HepG2 (cell line): ENCODE results near the gene ZNF396. TPM values are rescaled to one million over a fixed set of nuclear protein-coding genes. Genes with fewer than 3 reads are reported as not detected.

Experiments
- CBFB ChIP-seq: sonication (generic); formaldehyde crosslinking; IDR thresholded peaks from 2 replicates; pipeline ENCODE4 v1.4.0; 2020; ENCODE audit warnings: missing genetic modification reagents
- KDM1A ChIP-seq: IDR thresholded peaks from 2 replicates; pipeline ENCODE4 v1.6.1; 2016; ENCODE audit warnings: missing compliant biosample characterization
- MTF1 ChIP-seq: sonication (generic); formaldehyde crosslinking; IDR thresholded peaks from 2 replicates; pipeline ENCODE4 v1.5.0; 2020; ENCODE audit warnings: missing genetic modification reagents
- RORA ChIP-seq: sonication (generic); formaldehyde crosslinking; IDR thresholded peaks from 2 replicates; pipeline ENCODE4 v1.5.0; 2020; ENCODE audit warnings: mild to moderate bottlenecking, missing genetic modification reagents, moderate library complexity
- ZNF616 ChIP-seq: sonication (generic); formaldehyde crosslinking; IDR thresholded peaks from 2 replicates; pipeline ENCODE4 v1.5.0; 2020; ENCODE audit warnings: low read depth, mild to moderate bottlenecking, missing genetic modification reagents
- ZNF83 ChIP-seq: sonication (generic); formaldehyde crosslinking; IDR thresholded peaks from 2 replicates; pipeline ENCODE4 v1.4.0; 2020; ENCODE audit warnings: missing genetic modification reagents, mild to moderate bottlenecking, borderline replicate concordance
- polyA plus RNA-seq, 8 experiments: library from polyadenylated mRNA; depleted of rRNA in 3 of 8; stranded (reverse) in 7 of 8; unstranded in 1 of 8; fragments of >200 nt; fragmentation: Illumina TruSeq in 4 of 8; extraction: Trizol in 4 of 8; gene quantifications; 2 replicates each; pipeline versions ENCODE4 v1.2.1 to v1.2.3, GENCODE V29; 2011 to 2016; ENCODE audit warnings: low read depth in 4 of 8, missing spikeins in 1 of 8, mixed read lengths in 1 of 8; ENCODE audit not compliant: insufficient read depth in 1 of 8
- total RNA-seq, 5 experiments: library from RNA; depleted of rRNA; stranded (reverse); fragments of >200 nt; fragmentation: Illumina TruSeq; extraction: Trizol; gene quantifications; 2 replicates each; pipeline ENCODE4 v1.2.3, GENCODE V29; 2016; ENCODE audit warnings: low read depth in 1 of 5
- TF ChIP-seq, protein P1 (sequence below): sonication (generic); formaldehyde crosslinking; IDR thresholded peaks from 2 replicates; pipeline ENCODE4 v1.5.1; 2020; ENCODE audit warnings: missing genetic modification reagents, mild to moderate bottlenecking, borderline replicate concordance
- TF ChIP-seq, protein P2 (sequence below): sonication (generic); formaldehyde crosslinking; IDR thresholded peaks from 2 replicates; pipeline ENCODE4 v1.4.0; 2020; ENCODE audit warnings: missing genetic modification reagents, mild to moderate bottlenecking, borderline replicate concordance
- TF ChIP-seq, protein P3 (sequence below): sonication (generic); formaldehyde crosslinking; IDR thresholded peaks from 2 replicates; pipeline ENCODE4 v1.4.0; 2020; ENCODE audit warnings: missing genetic modification reagents, borderline replicate concordance

Gene ZNF396
- total and polyA plus RNA-seq, 2 of the 13 experiments (the other 11 are each of a cell fraction or from before 2014, with no cell fraction given): 0.25 to 0.75 TPM

GRCh38 chr18:35355140-35355618, 22.0 kb downstream of the ZNF396 start (continued):
- TF ChIP-seq, protein P1, sequence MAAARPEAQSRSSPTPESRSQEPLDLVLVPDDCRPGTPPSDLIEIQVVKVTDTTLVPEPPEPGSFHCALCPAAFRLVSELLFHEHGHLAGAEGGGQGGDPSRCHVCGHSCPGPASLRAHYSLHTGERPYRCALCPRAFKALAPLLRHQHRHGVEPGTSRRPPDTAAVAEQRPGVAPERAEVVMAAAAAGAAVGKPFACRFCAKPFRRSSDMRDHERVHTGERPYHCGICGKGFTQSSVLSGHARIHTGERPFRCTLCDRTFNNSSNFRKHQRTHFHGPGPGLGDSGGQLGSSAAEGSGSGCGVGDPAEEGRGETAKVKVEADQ (CRISPR knock-in tag): no peak
- TF ChIP-seq RORA (CRISPR knock-in tag): no peak
- TF ChIP-seq ZNF83 (CRISPR knock-in tag): no peak
- TF ChIP-seq CBFB: no peak
- TF ChIP-seq KDM1A (CRISPR knock-in tag): no peak
- TF ChIP-seq ZNF616 (CRISPR knock-in tag): no peak
- TF ChIP-seq, protein P2, sequence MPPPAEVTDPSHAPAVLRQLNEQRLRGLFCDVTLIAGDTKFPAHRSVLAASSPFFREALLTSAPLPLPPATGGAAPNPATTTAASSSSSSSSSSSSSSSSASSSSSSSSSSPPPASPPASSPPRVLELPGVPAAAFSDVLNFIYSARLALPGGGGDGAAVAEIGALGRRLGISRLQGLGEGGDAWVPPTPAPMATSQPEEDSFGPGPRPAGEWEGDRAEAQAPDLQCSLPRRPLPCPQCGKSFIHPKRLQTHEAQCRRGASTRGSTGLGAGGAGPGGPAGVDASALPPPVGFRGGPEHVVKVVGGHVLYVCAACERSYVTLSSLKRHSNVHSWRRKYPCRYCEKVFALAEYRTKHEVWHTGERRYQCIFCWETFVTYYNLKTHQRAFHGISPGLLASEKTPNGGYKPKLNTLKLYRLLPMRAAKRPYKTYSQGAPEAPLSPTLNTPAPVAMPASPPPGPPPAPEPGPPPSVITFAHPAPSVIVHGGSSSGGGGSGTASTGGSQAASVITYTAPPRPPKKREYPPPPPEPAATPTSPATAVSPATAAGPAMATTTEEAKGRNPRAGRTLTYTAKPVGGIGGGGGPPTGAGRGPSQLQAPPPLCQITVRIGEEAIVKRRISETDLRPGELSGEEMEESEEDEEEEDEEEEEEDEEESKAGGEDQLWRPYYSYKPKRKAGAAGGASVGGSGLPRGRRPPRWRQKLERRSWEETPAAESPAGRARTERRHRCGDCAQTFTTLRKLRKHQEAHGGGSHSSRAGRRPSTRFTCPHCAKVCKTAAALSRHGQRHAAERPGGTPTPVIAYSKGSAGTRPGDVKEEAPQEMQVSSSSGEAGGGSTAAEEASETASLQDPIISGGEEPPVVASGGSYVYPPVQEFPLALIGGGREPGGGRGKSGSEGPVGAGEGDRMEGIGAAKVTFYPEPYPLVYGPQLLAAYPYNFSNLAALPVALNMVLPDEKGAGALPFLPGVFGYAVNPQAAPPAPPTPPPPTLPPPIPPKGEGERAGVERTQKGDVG (CRISPR knock-in tag): no peak
- TF ChIP-seq MTF1: no peak
- TF ChIP-seq, protein P3, sequence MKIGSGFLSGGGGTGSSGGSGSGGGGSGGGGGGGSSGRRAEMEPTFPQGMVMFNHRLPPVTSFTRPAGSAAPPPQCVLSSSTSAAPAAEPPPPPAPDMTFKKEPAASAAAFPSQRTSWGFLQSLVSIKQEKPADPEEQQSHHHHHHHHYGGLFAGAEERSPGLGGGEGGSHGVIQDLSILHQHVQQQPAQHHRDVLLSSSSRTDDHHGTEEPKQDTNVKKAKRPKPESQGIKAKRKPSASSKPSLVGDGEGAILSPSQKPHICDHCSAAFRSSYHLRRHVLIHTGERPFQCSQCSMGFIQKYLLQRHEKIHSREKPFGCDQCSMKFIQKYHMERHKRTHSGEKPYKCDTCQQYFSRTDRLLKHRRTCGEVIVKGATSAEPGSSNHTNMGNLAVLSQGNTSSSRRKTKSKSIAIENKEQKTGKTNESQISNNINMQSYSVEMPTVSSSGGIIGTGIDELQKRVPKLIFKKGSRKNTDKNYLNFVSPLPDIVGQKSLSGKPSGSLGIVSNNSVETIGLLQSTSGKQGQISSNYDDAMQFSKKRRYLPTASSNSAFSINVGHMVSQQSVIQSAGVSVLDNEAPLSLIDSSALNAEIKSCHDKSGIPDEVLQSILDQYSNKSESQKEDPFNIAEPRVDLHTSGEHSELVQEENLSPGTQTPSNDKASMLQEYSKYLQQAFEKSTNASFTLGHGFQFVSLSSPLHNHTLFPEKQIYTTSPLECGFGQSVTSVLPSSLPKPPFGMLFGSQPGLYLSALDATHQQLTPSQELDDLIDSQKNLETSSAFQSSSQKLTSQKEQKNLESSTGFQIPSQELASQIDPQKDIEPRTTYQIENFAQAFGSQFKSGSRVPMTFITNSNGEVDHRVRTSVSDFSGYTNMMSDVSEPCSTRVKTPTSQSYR (CRISPR knock-in tag): no peak
